ENCODE measurements around the gene SBF2.

Gene SBF2

GRCh38 chr11:9876331-9876730 is 417.7 kb downstream of the SBF2 start:
- DNase-seq: no peak

- no peak for DNase-seq
These were observed 418.2 kb downstream of the SBF2 start for GRCh38 chr11:9875862-9876261.

GRCh38 chr11:9875399-9875798 is 418.6 kb downstream of the SBF2 start:
- no peak for DNase-seq

GRCh38 chr11:9874466-9874865 is 419.6 kb downstream of the SBF2 start:
- no peak for DNase-seq

- DNase-seq: no peak
These were observed 425.4 kb downstream of the SBF2 start for GRCh38 chr11:9868641-9869040.

- DNase-seq: no peak
These were observed 431.0 kb downstream of the SBF2 start for GRCh38 chr11:9862981-9863380.

- peak; percentile 19 for DNase-seq
These were observed 431.9 kb downstream of the SBF2 start for GRCh38 chr11:9861860-9862725.

GRCh38 chr11:9859554-9860305 is 434.3 kb downstream of the SBF2 start:
- DNase-seq: no peak

GRCh38 chr11:9858822-9859221 is 435.2 kb downstream of the SBF2 start:
- DNase-seq: no peak

- DNase-seq: no peak
These were observed 435.8 kb downstream of the SBF2 start for GRCh38 chr11:9858218-9858617.

GRCh38 chr11:9855579-9856287 is 438.3 kb downstream of the SBF2 start:
- no peak for DNase-seq

- no peak for DNase-seq
These were observed 440.0 kb downstream of the SBF2 start for GRCh38 chr11:9853929-9854552.

GRCh38 chr11:9852465-9852864 is 441.6 kb downstream of the SBF2 start:
- DNase-seq: no peak

- no peak for DNase-seq
These were observed 442.7 kb downstream of the SBF2 start for GRCh38 chr11:9851366-9851765.

- no peak for DNase-seq
These were observed 443.7 kb downstream of the SBF2 start for GRCh38 chr11:9850224-9850895.

- DNase-seq: no peak
These were observed 444.6 kb downstream of the SBF2 start for GRCh38 chr11:9849389-9849788.

- no peak for DNase-seq
These were observed 446.4 kb downstream of the SBF2 start for GRCh38 chr11:9847636-9848035.

GRCh38 chr11:9842923-9843322 is 451.1 kb downstream of the SBF2 start:
- DNase-seq: no peak

GRCh38 chr11:9840460-9841004 is 453.5 kb downstream of the SBF2 start:
- DNase-seq: no peak

GRCh38 chr11:9839550-9839949 is 454.5 kb downstream of the SBF2 start:
- no peak for DNase-seq

GRCh38 chr11:9838961-9839360 is 455.1 kb downstream of the SBF2 start:
- no peak for DNase-seq

- DNase-seq: no peak
These were observed 455.8 kb downstream of the SBF2 start for GRCh38 chr11:9838229-9838628.

All from NK-92 treated with Interleukin-12 subunit alpha and Interleukin-12 subunit beta, amount 100 ng/mL, for 24 hours (cell line).